ENCODE data around the gene C18orf32. TPM values are rescaled to one million over a fixed set of nuclear protein-coding genes. Genes with fewer than 3 reads are reported as not detected.
"Not testable (repeated sequence)": the region's sequence is repeated elsewhere in the genome, so short reads cannot be mapped to it uniquely, and the experiment has no call there.

Gene C18orf32
- total RNA-seq, 4 donors from 2014 or later = 21.8 to 31.2 (median 25.7) TPM

- ATAC-seq (ENCODE audit: low FRiP score) = no peak
- no peak for DNase-seq (ENCODE audit: low spot score)
- TF ChIP-seq CTCF (IDR thresholded peaks at IDR 0.05) = no peak
Measured at GRCh38 chr18:49524951-49525350, 37.9 kb upstream of the C18orf32 start.

DNA sequence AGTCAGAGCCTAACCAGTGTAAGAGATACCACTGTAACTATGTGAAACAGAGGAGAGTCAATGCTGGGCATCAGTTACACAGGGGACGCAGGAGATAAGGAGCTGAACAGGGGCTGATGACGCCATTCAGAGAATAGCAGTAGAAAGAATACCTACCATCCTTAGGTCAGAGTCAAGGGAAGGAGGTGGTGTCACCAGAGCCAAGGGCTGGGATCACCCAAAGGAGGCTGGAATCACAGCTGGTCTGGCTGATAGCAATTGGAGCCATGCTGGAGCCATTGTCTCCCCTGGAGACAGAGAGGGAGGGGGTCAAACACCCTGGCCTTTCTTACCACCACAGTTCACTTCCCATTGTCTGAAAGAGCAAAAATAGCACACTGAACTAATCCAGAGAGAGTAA lies 37.3 kb upstream of the C18orf32 start:
- no peak for TF ChIP-seq CTCF (IDR thresholded peaks at IDR 0.05)
- DNase-seq (ENCODE audit: low spot score) (no peak), ATAC-seq (ENCODE audit: low FRiP score) (no peak)

GRCh38 chr18:49523580-49524093 lies 36.6 kb upstream of the C18orf32 start:
- DNase-seq (ENCODE audit: low spot score); ATAC-seq (ENCODE audit: low FRiP score): not testable (repeated sequence)

GRCh38 chr18:49521216-49521835 lies 34.3 kb upstream of the C18orf32 start:
- no peak for TF ChIP-seq CTCF (IDR thresholded peaks at IDR 0.05)
- ATAC-seq (ENCODE audit: low FRiP score) = no peak
- no peak for DNase-seq (ENCODE audit: low spot score)

DNA sequence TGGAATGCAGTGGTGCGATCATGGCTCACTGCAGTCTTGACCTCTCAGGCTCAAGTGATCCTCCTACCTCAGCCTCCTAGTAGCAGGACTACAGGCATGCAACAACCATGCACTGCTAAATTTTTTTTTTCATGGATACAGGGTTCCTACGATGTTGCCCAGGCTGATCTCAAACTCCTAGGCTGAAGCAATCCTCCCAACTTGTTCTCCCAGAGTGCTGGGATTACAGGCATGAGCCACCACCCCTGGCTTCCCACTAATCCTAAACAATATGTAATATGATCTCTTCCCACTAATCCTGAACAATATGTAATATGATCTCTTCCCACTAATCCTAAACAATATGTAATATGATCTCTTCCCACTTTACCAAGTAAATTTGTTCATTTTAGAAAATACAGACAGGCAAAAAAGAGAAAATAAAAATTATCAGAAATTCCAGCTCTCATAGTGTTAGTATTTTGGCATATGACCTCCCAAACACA lies 33.7 kb upstream of the C18orf32 start:
- no peak for TF ChIP-seq CTCF (IDR thresholded peaks at IDR 0.05)
- DNase-seq (ENCODE audit: low spot score) = no peak

GRCh38 chr18:49519101-49519971 lies 32.3 kb upstream of the C18orf32 start:
- DNase-seq (ENCODE audit: low spot score) = no peak
- TF ChIP-seq CTCF (IDR thresholded peaks at IDR 0.05) = no peak
- ATAC-seq (ENCODE audit: low FRiP score) = no peak

More for the DNA sequence above, 33.7 kb upstream of the C18orf32 start:
- ATAC-seq (ENCODE audit: low FRiP score) = no peak

- ATAC-seq (ENCODE audit: low FRiP score) (no peak), DNase-seq (ENCODE audit: low spot score) (no peak)
- TF ChIP-seq CTCF (IDR thresholded peaks at IDR 0.05) = no peak
Measured at GRCh38 chr18:49517483-49517882, 30.4 kb upstream of the C18orf32 start.

Data from omental fat pad (tissue), 4 donors.